A549 (cell line): Measurements from ENCODE around the gene MS4A8. TPM values are rescaled to one million over a fixed set of nuclear protein-coding genes. Genes with fewer than 3 reads are reported as not detected.

Source experiments
- ATAC-seq, 2 experiments: fragments of 200-7000 bp in 1 of 2; fragments of >200 bp in 1 of 2; cut with Nextera tagmentation in 1 of 2; cut with Tn5 transposase in 1 of 2; 3 replicates each; pipeline versions ENCODE4 v1.8.0 to v1.9.1; 2018 to 2020; ENCODE audit warnings: mild to moderate bottlenecking in 1 of 2, moderate library complexity in 1 of 2
- CTCF ChIA-PET: fragments of 300-600 bp; sonication (Branson Sonifier 250); formaldehyde crosslinking; extraction: SDS; loops from one replicate; lab custom pipeline; 2021; ENCODE audit warnings: antibody characterized with exemption, inconsistent platforms; lab: Yijun Ruan, JAX
- POLR2A ChIA-PET: fragments of 350-600 bp; formaldehyde crosslinking; extraction: SDS; loops from one replicate; lab custom pipeline; 2021; ENCODE audit warnings: antibody characterized with exemption, inconsistent platforms; lab: Yijun Ruan, JAX
- DNase-seq, 2 experiments: peaks; one replicate each; pipeline versions ENCODE4 v3.0.0 to v3.0.0-alpha.2; 2011 to 2016; ENCODE audit warnings: low read depth in 1 of 2, low spot score in 1 of 2
- FAIRE-seq: peaks from 2 replicates; lab custom pipeline; 2011; peaks lifted over from hg19 to GRCh38; lab: Jason Lieb, UNC
- H3K27ac ChIP-seq, 2 experiments: fragments of >200 bp; sonication (Bioruptor Twin); formaldehyde crosslinking; 3 replicates each; pipeline ENCODE4 v1.5.1; 2016 to 2017
- H3K4me1 ChIP-seq: fragments of >200 bp; sonication (Bioruptor Twin); formaldehyde crosslinking; 3 replicates; pipeline ENCODE4 v1.6.1; 2016
- H3K4me2 ChIP-seq: fragments of >200 bp; sonication (Bioruptor Twin); formaldehyde crosslinking; 3 replicates; pipeline ENCODE4 v1.6.1; 2016
- H3K4me3 ChIP-seq: fragments of >200 bp; sonication (Bioruptor Twin); formaldehyde crosslinking; 3 replicates; pipeline ENCODE4 v1.5.1; 2016
- H3K9me3 ChIP-seq: fragments of >200 bp; sonication (Bioruptor Twin); formaldehyde crosslinking; 3 replicates; pipeline ENCODE4 v1.6.1; 2016
- BHLHE40 ChIP-seq: IDR thresholded peaks from 2 replicates; pipeline ENCODE4 v1.6.1; 2012; ENCODE audit warnings: low read depth, low read length, inconsistent platforms
- CHD2 ChIP-seq: fragments of 150-350 bp; IDR thresholded peaks from 2 replicates; pipeline ENCODE4 v1.6.1; 2014; ENCODE audit warnings: low read length; ENCODE audit not compliant: partially characterized antibody
- CHD4 ChIP-seq: fragments of 200-600 bp; sonication (generic); IDR thresholded peaks from 2 replicates; pipeline ENCODE4 v1.6.1; 2016; ENCODE audit warnings: antibody characterized with exemption, mild to moderate bottlenecking, borderline replicate concordance
- EHF ChIP-seq: fragments of 250-450 bp; sonication (Bioruptor Pico); IDR thresholded peaks from 2 replicates; pipeline ENCODE4 v1.5.0; 2020; ENCODE audit warnings: mild to moderate bottlenecking
- ESRRA ChIP-seq: fragments of 150-350 bp; IDR thresholded peaks from 2 replicates; pipeline ENCODE4 v1.6.1; 2014; ENCODE audit warnings: mild to moderate bottlenecking, low read length, borderline replicate concordance
- FOSB ChIP-seq: fragments of 250-450 bp; sonication (Bioruptor Pico); IDR thresholded peaks from 2 replicates; pipeline ENCODE4 v1.5.0; 2020; ENCODE audit warnings: mild to moderate bottlenecking, moderate library complexity
- FOXS1 ChIP-seq: fragments of 250-450 bp; sonication (Bioruptor Pico); IDR thresholded peaks from 2 replicates; pipeline ENCODE4 v1.5.0; 2020; ENCODE audit warnings: mild to moderate bottlenecking, moderate library complexity
- HDAC2 ChIP-seq: fragments of 200-600 bp; sonication (generic); IDR thresholded peaks from 2 replicates; pipeline ENCODE4 v1.6.1; 2016
- HOXA7 ChIP-seq: fragments of 250-450 bp; sonication (Bioruptor Pico); IDR thresholded peaks from 2 replicates; pipeline ENCODE4 v1.5.0; 2020; ENCODE audit warnings: mild to moderate bottlenecking, moderate library complexity
- HOXB13 ChIP-seq: fragments of 250-450 bp; sonication (Bioruptor Pico); IDR thresholded peaks from 2 replicates; pipeline ENCODE4 v1.5.0; 2020; ENCODE audit warnings: low read depth, mild to moderate bottlenecking, moderate library complexity
- KDM1A ChIP-seq: fragments of 200-600 bp; sonication (generic); IDR thresholded peaks from 2 replicates; pipeline ENCODE4 v1.6.1; 2016; ENCODE audit warnings: low read depth, mild to moderate bottlenecking
- NFE2L2 ChIP-seq: fragments of 150-350 bp; conservative IDR thresholded peaks from 2 replicates; pipeline ENCODE4 v1.6.1; 2014; ENCODE audit warnings: low read length
- NR3C1 ChIP-seq: fragments of >200 bp; sonication (Bioruptor Twin); formaldehyde crosslinking; IDR thresholded peaks from 3 replicates; pipeline ENCODE4 v1.6.1; 2017
- PHF8 ChIP-seq: fragments of 200-600 bp; sonication (generic); IDR thresholded peaks from 2 replicates; pipeline ENCODE4 v1.6.1; 2016; ENCODE audit warnings: low read depth, mild to moderate bottlenecking, antibody characterized with exemption, moderate library complexity, borderline replicate concordance
- POLR2A ChIP-seq: IDR thresholded peaks from 2 replicates; pipeline ENCODE4 v1.6.1; 2012; ENCODE audit warnings: mild to moderate bottlenecking, low read length
- RAD21 ChIP-seq, 2 experiments: fragments of >200 bp in 1 of 2; sonication (Bioruptor Twin) in 1 of 2; formaldehyde crosslinking in 1 of 2; IDR thresholded peaks in 1 of 2; conservative IDR thresholded peaks in 1 of 2; 2 replicates in 1 of 2; 3 replicates in 1 of 2; pipeline ENCODE4 v1.6.1; 2012 to 2018; ENCODE audit warnings: inconsistent platforms in 1 of 2
- SMC3 ChIP-seq: fragments of >200 bp; sonication (Bioruptor Twin); formaldehyde crosslinking; IDR thresholded peaks from 3 replicates; pipeline ENCODE4 v1.6.1; 2018; ENCODE audit warnings: inconsistent platforms
- TFCP2L1 ChIP-seq: fragments of 250-450 bp; sonication (Bioruptor Pico); IDR thresholded peaks from 2 replicates; pipeline ENCODE4 v1.5.0; 2021; ENCODE audit warnings: mild to moderate bottlenecking
- WGBS: methylation state at CpG from one replicate; pipeline ENCODE4 v1.1.6; 2017; ENCODE audit errors: missing lambda C conversion rate; 5-methylcytosine and 5-hydroxymethylcytosine counted together
- polyA plus RNA-seq, 4 experiments: library from polyadenylated mRNA; depleted of rRNA in 3 of 4; stranded (reverse); fragments of >200 nt; fragmentation: RNase III in 1 of 4; extraction: RNeasy Plus Mini Kit Qiagen cat#74134 plus additional on column Dnase treatment in 1 of 4; gene quantifications; 2 replicates in 3 of 4; 3 replicates in 1 of 4; pipeline ENCODE4 v1.2.3, GENCODE V29; 2011 to 2017
- TF ChIP-seq, protein P1 (sequence below): fragments of 250-450 bp; sonication (Bioruptor Pico); IDR thresholded peaks from 2 replicates; pipeline ENCODE4 v1.5.0; 2020; ENCODE audit warnings: low read depth, mild to moderate bottlenecking, moderate library complexity
- TF ChIP-seq, protein P2 (sequence below): IDR thresholded peaks from 2 replicates; pipeline ENCODE4 v1.6.1; 2012
- TF ChIP-seq, protein P3 (sequence below): IDR thresholded peaks from 2 replicates; pipeline ENCODE4 v1.6.1; 2012
- TF ChIP-seq, protein P4 (sequence below): fragments of 450-650 bp; IDR thresholded peaks from 2 replicates; pipeline ENCODE4 v1.6.1; 2014; ENCODE audit warnings: antibody characterized with exemption
- TF ChIP-seq, protein P5 (sequence below): fragments of >200 bp; sonication (Bioruptor Twin); formaldehyde crosslinking; IDR thresholded peaks from 3 replicates; pipeline ENCODE4 v1.5.1; 2016

MS4A8 gene
- polyA plus RNA-seq, 2 of the 4 experiments (the other 2 are of a cell fraction) = not detected

DNA sequence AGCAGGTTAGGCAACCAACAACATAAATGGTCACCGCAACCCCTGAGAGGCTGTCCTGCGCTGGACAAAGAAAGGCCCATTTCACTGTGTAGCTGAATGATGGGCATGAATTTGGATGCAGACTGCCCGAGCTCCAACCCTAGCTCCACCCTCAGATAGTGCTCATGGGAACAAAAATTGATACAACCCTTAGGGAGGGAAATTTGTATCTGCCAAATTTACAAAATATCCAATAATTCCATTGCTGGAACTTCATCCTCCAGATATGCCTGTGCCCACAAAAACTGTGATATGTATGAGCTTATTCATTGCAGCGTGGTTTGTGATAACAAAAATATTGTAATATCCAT lies 2.0 kb downstream of the MS4A8 start:
- FAIRE-seq (no peak), DNase-seq (no peak), ATAC-seq (0 out of 6 replicates have a peak, but pooled peaks of 1 of the 2 experiments have one; percentile 17)
- Histone ChIP-seq H3K4me2 (no peak overlapping the region), H3K4me1 (no peaks in the 10 kb centered on the region), H3K9me3 (no peaks in the 10 kb centered on the region), H3K27ac (no peak overlapping the region), H3K4me3 (no peak overlapping the region)
- WGBS = 48% methylated on average over 4 of the region's 4 CpGs
- CTCF ChIA-PET = interaction anchor here (0.9 to 2.4 kb wide), 6 partner anchors 9 to 74 kb away, joined by 3 to 8 read pairs (median 4); partner anchors contain the start of gene MS4A15
- POLR2A ChIA-PET = no interaction called here
- TF ChIP-seq FOSB = no peak
- no peak for TF ChIP-seq TFCP2L1 (CRISPR knock-in tag)
- TF ChIP-seq CHD2 = no peak
- TF ChIP-seq, protein P1, sequence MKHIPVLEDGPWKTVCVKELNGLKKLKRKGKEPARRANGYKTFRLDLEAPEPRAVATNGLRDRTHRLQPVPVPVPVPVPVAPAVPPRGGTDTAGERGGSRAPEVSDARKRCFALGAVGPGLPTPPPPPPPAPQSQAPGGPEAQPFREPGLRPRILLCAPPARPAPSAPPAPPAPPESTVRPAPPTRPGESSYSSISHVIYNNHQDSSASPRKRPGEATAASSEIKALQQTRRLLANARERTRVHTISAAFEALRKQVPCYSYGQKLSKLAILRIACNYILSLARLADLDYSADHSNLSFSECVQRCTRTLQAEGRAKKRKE = no peak
- TF ChIP-seq KDM1A = no peak
- TF ChIP-seq HOXA7 (CRISPR knock-in tag) = no peak
- TF ChIP-seq, protein P2, sequence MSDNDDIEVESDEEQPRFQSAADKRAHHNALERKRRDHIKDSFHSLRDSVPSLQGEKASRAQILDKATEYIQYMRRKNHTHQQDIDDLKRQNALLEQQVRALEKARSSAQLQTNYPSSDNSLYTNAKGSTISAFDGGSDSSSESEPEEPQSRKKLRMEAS = no peak
- TF ChIP-seq POLR2A = no peak
- no peak for TF ChIP-seq BHLHE40
- TF ChIP-seq SMC3 = no peak
- no peak for TF ChIP-seq PHF8
- TF ChIP-seq NR3C1 = no peak
- TF ChIP-seq EHF (CRISPR knock-in tag) = no peak
- TF ChIP-seq, protein P3, sequence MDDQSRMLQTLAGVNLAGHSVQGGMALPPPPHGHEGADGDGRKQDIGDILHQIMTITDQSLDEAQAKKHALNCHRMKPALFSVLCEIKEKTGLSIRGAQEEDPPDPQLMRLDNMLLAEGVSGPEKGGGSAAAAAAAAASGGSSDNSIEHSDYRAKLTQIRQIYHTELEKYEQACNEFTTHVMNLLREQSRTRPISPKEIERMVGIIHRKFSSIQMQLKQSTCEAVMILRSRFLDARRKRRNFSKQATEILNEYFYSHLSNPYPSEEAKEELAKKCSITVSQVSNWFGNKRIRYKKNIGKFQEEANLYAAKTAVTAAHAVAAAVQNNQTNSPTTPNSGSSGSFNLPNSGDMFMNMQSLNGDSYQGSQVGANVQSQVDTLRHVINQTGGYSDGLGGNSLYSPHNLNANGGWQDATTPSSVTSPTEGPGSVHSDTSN = no peak
- TF ChIP-seq FOXS1 (CRISPR knock-in tag) = no peak
- no peak for TF ChIP-seq HOXB13 (CRISPR knock-in tag)
- TF ChIP-seq, protein P4, sequence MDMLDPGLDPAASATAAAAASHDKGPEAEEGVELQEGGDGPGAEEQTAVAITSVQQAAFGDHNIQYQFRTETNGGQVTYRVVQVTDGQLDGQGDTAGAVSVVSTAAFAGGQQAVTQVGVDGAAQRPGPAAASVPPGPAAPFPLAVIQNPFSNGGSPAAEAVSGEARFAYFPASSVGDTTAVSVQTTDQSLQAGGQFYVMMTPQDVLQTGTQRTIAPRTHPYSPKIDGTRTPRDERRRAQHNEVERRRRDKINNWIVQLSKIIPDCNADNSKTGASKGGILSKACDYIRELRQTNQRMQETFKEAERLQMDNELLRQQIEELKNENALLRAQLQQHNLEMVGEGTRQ = no peak
- no peak for TF ChIP-seq NFE2L2
- TF ChIP-seq, protein P5, sequence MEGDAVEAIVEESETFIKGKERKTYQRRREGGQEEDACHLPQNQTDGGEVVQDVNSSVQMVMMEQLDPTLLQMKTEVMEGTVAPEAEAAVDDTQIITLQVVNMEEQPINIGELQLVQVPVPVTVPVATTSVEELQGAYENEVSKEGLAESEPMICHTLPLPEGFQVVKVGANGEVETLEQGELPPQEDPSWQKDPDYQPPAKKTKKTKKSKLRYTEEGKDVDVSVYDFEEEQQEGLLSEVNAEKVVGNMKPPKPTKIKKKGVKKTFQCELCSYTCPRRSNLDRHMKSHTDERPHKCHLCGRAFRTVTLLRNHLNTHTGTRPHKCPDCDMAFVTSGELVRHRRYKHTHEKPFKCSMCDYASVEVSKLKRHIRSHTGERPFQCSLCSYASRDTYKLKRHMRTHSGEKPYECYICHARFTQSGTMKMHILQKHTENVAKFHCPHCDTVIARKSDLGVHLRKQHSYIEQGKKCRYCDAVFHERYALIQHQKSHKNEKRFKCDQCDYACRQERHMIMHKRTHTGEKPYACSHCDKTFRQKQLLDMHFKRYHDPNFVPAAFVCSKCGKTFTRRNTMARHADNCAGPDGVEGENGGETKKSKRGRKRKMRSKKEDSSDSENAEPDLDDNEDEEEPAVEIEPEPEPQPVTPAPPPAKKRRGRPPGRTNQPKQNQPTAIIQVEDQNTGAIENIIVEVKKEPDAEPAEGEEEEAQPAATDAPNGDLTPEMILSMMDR = no peak; the same call in 2 of the 3 replicates

DNA sequence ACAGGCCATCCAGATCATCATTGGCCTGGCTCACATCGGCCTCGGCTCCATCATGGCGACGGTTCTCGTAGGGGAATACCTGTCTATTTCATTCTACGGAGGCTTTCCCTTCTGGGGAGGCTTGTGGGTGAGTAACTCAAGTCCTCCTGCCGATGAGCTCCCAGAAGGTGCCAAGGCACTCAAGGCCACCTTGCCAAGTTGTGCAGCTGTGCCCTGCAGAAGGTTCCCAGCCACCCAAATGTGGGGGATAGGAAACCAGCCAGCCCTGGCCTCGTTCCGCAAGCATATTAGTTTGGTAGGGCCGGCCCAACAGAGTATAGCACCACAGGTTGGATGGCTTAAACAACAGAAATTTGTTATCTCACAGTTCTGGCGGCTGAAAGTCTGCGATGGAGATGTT lies 4.0 kb downstream of the MS4A8 start:
- no peak for ATAC-seq
- Histone ChIP-seq H3K4me1 (no peaks in the 10 kb centered on the region), H3K27ac (no peak overlapping the region), H3K9me3 (no peaks in the 10 kb centered on the region), H3K4me3 (no peak overlapping the region), H3K4me2 (no peak overlapping the region)
- POLR2A ChIA-PET = no interaction called here
- no peak for TF ChIP-seq CHD4
- no peak for TF ChIP-seq NFE2L2
- no peak for TF ChIP-seq HDAC2
- TF ChIP-seq TFCP2L1 (CRISPR knock-in tag) = no peak
- no peak for TF ChIP-seq RAD21 (conservative IDR thresholded peaks at IDR 0.05 in 1 of 2, IDR thresholded peaks at IDR 0.05 in 1 of 2)
- TF ChIP-seq ESRRA = no peak
- 48% methylated on average over 12 of the region's 12 CpGs for WGBS
- DNase-seq = no peak
- FAIRE-seq = no peak
- CTCF ChIA-PET = interaction anchor here (2.4 kb wide), 1 partner anchor 53 kb away, joined by 8 read pairs; the partner anchor contains the start of gene MS4A15
